Stomach (tissue), 4 donors: ENCODE measurements around the gene DLGAP1.

Experiments
- POLR2A ChIP-seq, 4 donors: fragments of 450-650 bp; IDR thresholded peaks; one replicate each; pipeline ENCODE4 v1.6.1; 2016; ENCODE audit warnings: antibody characterized with exemption in 4 of 4, control low read depth in 2 of 4, mild to moderate bottlenecking in 1 of 4, moderate library complexity in 1 of 4
- TF ChIP-seq, protein P1 (sequence below), 7 experiments: fragments of 450-650 bp in 4 of 7; fragments of 200-600 bp in 3 of 7; sonication (generic) in 3 of 7; IDR thresholded peaks; one replicate each; pipeline ENCODE4 v1.5.1; 2016 to 2019; ENCODE audit warnings: antibody characterized with exemption in 7 of 7, control low read depth in 2 of 7, mild to moderate bottlenecking in 1 of 7

DNA sequence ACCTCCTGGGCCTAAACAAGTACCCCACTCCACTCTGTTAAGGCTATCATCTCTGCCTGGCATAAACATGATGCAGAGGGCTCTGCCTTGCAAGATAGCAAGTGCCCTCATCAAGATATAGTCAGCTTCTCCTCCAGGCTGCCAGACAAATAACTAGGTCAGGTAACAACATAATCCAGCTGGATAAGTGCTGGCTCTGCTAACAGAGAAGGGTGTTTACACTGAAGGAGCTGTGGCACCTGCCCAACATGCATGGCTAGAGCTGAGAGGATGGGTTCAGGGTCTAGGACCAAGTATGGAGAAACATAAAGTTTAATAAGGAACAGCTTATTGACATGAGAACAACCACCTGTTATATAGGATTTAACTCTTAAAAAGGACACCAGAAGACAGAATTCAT is 42.8 kb downstream of the DLGAP1 start:
- TF ChIP-seq, protein P1, sequence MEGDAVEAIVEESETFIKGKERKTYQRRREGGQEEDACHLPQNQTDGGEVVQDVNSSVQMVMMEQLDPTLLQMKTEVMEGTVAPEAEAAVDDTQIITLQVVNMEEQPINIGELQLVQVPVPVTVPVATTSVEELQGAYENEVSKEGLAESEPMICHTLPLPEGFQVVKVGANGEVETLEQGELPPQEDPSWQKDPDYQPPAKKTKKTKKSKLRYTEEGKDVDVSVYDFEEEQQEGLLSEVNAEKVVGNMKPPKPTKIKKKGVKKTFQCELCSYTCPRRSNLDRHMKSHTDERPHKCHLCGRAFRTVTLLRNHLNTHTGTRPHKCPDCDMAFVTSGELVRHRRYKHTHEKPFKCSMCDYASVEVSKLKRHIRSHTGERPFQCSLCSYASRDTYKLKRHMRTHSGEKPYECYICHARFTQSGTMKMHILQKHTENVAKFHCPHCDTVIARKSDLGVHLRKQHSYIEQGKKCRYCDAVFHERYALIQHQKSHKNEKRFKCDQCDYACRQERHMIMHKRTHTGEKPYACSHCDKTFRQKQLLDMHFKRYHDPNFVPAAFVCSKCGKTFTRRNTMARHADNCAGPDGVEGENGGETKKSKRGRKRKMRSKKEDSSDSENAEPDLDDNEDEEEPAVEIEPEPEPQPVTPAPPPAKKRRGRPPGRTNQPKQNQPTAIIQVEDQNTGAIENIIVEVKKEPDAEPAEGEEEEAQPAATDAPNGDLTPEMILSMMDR (IDR thresholded peaks at IDR 0.05) = no peak
- TF ChIP-seq POLR2A (IDR thresholded peaks at IDR 0.05) = no peak
